K562 (cell line): ENCODE measurements around the gene NR5A1. TPM values are rescaled to one million over a fixed set of nuclear protein-coding genes. Genes with fewer than 3 reads are reported as not detected.

Experiments
- HDAC8 ChIP-seq: fragments of 450-650 bp; IDR thresholded peaks from 2 replicates; pipeline ENCODE4 v1.6.1; 2016; ENCODE audit warnings: mild to moderate bottlenecking, missing genetic modification characterization, moderate library complexity, missing compliant biosample characterization
- KDM1A ChIP-seq, 2 experiments: fragments of 450-650 bp; IDR thresholded peaks; 2 replicates each; pipeline ENCODE4 v1.6.1; 2016; ENCODE audit warnings: mild to moderate bottlenecking in 2 of 2
- NCOA6 ChIP-seq: fragments of 450-650 bp; IDR thresholded peaks from 2 replicates; pipeline ENCODE4 v1.6.1; 2017; ENCODE audit warnings: mild to moderate bottlenecking
- ZNF707 ChIP-seq: fragments of 250-450 bp; sonication (Bioruptor Pico); conservative IDR thresholded peaks from 2 replicates; pipeline ENCODE4 v1.8.0; 2022; ENCODE audit warnings: inconsistent platforms, mild to moderate bottlenecking, moderate library complexity
- polyA plus RNA-seq, 8 experiments: library from polyadenylated mRNA; depleted of rRNA in 4 of 8; stranded (reverse) in 5 of 8; unstranded in 3 of 8; fragments of >200 nt; fragmentation: Nextera tagmentation in 2 of 8; fragmentation: Illumina TruSeq in 1 of 8; extraction: Ambion mirVana in 2 of 8; extraction: Trizol in 1 of 8; gene quantifications; 2 replicates each; pipeline versions ENCODE4 v1.2.1 to v1.2.3, GENCODE V29; 2011 to 2014; ENCODE audit warnings: inconsistent platforms in 1 of 8, missing spikeins in 1 of 8
- total RNA-seq, 7 experiments: library from RNA; depleted of rRNA in 6 of 7; stranded (reverse); fragments of >200 nt in 6 of 7; fragmentation: Illumina TruSeq in 2 of 7; extraction: Trizol in 2 of 7; gene quantifications; 2 replicates each; pipeline versions ENCODE4 v1.2.1 to v1.2.3, GENCODE V29; 2011 to 2021; ENCODE audit warnings: low replicate concordance in 1 of 7
- TF ChIP-seq, protein P1 (sequence below): fragments of 250-450 bp; sonication (Bioruptor Pico); IDR thresholded peaks from 2 replicates; pipeline ENCODE4 v1.4.0; 2020

NR5A1 gene
- total and polyA plus RNA-seq, 9 of the 15 experiments (the other 6 are each of a cell fraction or from before 2014, with no cell fraction given), result 0.11 to 0.32 (median 0.20) TPM; not detected in 6

DNA sequence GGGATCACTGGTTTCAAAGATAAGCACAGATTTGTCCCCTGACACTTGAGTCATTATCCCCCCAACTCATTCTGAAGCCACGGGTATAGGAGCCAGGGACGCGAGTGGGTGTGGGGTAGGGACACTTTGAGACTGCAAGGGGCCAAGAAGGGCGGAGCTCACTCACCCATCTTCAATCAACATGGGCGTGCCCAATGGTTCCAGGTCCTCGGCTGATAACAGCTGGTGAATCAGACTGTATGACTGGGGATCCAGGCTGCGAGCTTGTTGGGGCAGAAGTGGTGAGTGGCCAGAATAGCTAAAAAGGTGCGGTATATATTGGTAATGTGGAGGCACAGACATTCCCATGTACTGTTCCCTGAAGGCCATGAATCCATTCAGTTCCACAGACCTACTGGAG, 30.7 kb upstream of the NR5A1 start (continued):
- TF ChIP-seq, protein P1, sequence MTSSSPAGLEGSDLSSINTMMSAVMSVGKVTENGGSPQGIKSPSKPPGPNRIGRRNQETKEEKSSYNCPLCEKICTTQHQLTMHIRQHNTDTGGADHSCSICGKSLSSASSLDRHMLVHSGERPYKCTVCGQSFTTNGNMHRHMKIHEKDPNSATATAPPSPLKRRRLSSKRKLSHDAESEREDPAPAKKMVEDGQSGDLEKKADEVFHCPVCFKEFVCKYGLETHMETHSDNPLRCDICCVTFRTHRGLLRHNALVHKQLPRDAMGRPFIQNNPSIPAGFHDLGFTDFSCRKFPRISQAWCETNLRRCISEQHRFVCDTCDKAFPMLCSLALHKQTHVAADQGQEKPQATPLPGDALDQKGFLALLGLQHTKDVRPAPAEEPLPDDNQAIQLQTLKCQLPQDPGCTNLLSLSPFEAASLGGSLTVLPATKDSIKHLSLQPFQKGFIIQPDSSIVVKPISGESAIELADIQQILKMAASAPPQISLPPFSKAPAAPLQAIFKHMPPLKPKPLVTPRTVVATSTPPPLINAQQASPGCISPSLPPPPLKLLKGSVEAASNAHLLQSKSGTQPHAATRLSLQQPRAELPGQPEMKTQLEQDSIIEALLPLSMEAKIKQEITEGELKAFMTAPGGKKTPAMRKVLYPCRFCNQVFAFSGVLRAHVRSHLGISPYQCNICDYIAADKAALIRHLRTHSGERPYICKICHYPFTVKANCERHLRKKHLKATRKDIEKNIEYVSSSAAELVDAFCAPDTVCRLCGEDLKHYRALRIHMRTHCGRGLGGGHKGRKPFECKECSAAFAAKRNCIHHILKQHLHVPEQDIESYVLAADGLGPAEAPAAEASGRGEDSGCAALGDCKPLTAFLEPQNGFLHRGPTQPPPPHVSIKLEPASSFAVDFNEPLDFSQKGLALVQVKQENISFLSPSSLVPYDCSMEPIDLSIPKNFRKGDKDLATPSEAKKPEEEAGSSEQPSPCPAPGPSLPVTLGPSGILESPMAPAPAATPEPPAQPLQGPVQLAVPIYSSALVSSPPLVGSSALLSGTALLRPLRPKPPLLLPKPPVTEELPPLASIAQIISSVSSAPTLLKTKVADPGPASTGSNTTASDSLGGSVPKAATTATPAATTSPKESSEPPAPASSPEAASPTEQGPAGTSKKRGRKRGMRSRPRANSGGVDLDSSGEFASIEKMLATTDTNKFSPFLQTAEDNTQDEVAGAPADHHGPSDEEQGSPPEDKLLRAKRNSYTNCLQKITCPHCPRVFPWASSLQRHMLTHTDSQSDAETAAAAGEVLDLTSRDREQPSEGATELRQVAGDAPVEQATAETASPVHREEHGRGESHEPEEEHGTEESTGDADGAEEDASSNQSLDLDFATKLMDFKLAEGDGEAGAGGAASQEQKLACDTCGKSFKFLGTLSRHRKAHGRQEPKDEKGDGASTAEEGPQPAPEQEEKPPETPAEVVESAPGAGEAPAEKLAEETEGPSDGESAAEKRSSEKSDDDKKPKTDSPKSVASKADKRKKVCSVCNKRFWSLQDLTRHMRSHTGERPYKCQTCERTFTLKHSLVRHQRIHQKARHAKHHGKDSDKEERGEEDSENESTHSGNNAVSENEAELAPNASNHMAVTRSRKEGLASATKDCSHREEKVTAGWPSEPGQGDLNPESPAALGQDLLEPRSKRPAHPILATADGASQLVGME, result no peak
- TF ChIP-seq NCOA6 (no peak), KDM1A (IDR thresholded peaks at IDR 0.05) (peak in 1 of 2 experiments; percentile 53; a peak in 2 of 4 replicates), HDAC8 (no peak), ZNF707 (CRISPR knock-in tag) (no peak)
